Measurements from ENCODE around the gene MYO18B. TPM values are rescaled to one million over a fixed set of nuclear protein-coding genes. Genes with fewer than 3 reads are reported as not detected.

Gene MYO18B
- total RNA-seq, 1 donor from 2014 or later = 1.9 TPM

DNA sequence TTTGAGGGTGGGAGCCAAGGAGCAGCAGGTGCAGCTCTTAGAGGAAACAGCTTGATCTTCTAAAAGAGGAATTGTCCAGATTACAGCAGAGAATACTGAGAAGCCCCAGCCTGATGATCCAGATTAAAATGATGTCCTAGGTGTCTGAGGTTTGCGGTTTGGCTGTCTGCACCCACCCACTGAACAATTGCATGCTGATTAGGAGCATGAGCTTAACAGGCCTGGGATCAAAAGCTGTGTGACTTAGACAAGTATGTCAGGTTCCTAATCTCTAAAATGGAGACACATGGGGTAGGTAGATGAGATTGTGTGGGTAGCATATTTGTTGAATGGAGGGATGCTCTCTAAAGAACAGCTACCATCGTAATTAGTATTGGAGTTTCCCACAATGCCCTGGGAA lies 260.5 kb downstream of the MYO18B start:
- H3K9me3 Mint-ChIP-seq (ENCODE audit: low read depth) = no peaks in the 10 kb centered on the region
- no peak overlapping the region for H3K4me3 Mint-ChIP-seq (ENCODE audit: low read depth)
- TF ChIP-seq, protein P1, sequence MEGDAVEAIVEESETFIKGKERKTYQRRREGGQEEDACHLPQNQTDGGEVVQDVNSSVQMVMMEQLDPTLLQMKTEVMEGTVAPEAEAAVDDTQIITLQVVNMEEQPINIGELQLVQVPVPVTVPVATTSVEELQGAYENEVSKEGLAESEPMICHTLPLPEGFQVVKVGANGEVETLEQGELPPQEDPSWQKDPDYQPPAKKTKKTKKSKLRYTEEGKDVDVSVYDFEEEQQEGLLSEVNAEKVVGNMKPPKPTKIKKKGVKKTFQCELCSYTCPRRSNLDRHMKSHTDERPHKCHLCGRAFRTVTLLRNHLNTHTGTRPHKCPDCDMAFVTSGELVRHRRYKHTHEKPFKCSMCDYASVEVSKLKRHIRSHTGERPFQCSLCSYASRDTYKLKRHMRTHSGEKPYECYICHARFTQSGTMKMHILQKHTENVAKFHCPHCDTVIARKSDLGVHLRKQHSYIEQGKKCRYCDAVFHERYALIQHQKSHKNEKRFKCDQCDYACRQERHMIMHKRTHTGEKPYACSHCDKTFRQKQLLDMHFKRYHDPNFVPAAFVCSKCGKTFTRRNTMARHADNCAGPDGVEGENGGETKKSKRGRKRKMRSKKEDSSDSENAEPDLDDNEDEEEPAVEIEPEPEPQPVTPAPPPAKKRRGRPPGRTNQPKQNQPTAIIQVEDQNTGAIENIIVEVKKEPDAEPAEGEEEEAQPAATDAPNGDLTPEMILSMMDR (IDR thresholded peaks at IDR 0.05; ENCODE audit: unreplicated experiment) = no peak
- no peak overlapping the region for H3K27ac Mint-ChIP-seq
- no peaks in the 10 kb centered on the region for H3K36me3 Mint-ChIP-seq (ENCODE audit: insufficient read depth)
- no peak for DNase-seq (ENCODE audit: low spot score, unreplicated experiment)
- no peaks in the 10 kb centered on the region for H3K4me1 Mint-ChIP-seq (ENCODE audit: low read depth)
- H3K27me3 Mint-ChIP-seq = peaks cover 7% of the 10 kb centered on the region

DNA sequence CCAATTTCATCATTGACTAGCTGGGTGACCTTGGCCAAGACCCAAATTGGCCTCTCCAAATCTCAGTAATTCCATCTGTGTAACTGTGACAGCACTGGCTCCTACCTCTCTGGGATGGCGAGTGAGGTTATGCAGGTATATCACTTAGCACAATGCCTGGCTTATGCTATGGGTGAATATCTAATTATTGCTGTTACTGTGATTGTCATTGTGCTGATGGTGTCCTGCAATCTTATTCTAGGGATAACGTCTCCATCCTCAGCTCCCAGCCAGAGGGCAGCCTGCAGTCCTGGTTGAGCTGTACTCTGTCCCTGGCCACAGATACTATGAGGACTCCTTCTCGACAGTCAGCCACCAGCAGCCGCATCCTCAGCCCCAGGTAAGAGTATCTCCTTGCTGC lies 262.5 kb downstream of the MYO18B start:
- H3K4me3 Mint-ChIP-seq (ENCODE audit: low read depth) = no peak overlapping the region
- no peak overlapping the region for H3K27ac Mint-ChIP-seq
- no peaks in the 10 kb centered on the region for H3K4me1 Mint-ChIP-seq (ENCODE audit: low read depth)
- TF ChIP-seq, protein P1 (IDR thresholded peaks at IDR 0.05; ENCODE audit: unreplicated experiment) = no peak
- H3K36me3 Mint-ChIP-seq (ENCODE audit: insufficient read depth) = no peaks in the 10 kb centered on the region
- H3K9me3 Mint-ChIP-seq (ENCODE audit: low read depth) = no peaks in the 10 kb centered on the region
- DNase-seq (ENCODE audit: low spot score, unreplicated experiment) = no peak
- peaks cover 13% of the 10 kb centered on the region for H3K27me3 Mint-ChIP-seq

DNA sequence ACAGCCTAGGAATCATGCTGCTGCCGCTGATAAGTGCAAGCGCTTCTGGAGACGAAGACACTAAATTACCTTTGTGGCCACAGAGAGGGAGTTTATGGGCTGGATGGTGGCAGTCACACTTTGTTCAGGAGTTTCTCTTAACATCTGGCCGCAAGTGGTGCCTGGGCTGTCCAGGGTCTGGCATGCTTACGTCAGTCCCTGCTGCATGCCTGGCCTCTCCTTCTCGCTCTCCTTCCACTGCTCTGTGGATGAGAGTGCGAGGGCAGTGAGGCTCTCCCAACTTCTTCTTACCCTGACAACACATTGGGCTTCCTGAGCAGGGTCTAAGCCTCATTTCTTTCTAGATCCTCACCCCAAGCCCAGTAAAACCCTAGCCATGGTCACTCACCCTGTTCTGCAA lies 266.6 kb downstream of the MYO18B start:
- Mint-ChIP-seq H3K9me3 (ENCODE audit: low read depth) (no peaks in the 10 kb centered on the region), H3K4me1 (ENCODE audit: low read depth) (no peaks in the 10 kb centered on the region), H3K4me3 (ENCODE audit: low read depth) (no peak overlapping the region), H3K27me3 (peaks cover 5% of the 10 kb centered on the region), H3K36me3 (ENCODE audit: insufficient read depth) (no peaks in the 10 kb centered on the region), H3K27ac (no peak overlapping the region)
- DNase-seq (ENCODE audit: low spot score, unreplicated experiment) = no peak
- TF ChIP-seq, protein P1 (IDR thresholded peaks at IDR 0.05; ENCODE audit: unreplicated experiment) = no peak

DNA sequence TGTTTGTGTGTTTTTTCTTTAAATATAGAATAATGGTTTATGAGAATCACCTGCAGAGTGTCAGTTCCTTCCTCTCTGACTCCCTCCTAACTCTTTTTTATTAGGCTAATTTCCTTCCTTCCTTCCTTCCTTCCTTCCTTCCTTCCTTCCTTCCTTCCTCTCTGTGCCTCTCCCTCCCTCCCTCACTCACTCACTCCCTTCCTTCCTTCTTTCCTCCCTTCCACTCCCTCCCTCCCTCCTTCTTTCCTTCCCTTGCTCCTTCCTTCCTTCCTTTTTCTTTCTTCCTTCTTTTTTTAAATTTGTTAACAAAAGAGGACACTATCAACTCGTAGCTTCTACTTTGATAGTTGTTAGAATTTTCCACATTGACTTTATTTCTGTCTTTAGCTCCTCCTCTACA lies 274.9 kb downstream of the MYO18B start:
- Mint-ChIP-seq H3K27ac (no peak overlapping the region), H3K4me3 (ENCODE audit: low read depth) (no peak overlapping the region), H3K9me3 (ENCODE audit: low read depth) (peaks cover 5% of the 10 kb centered on the region), H3K27me3 (no peaks in the 10 kb centered on the region), H3K36me3 (ENCODE audit: insufficient read depth) (no peaks in the 10 kb centered on the region), H3K4me1 (ENCODE audit: low read depth) (peaks cover 3% of the 10 kb centered on the region)
- DNase-seq (ENCODE audit: low spot score, unreplicated experiment) = no peak
- TF ChIP-seq, protein P1 (IDR thresholded peaks at IDR 0.05; ENCODE audit: unreplicated experiment) = no peak

DNA sequence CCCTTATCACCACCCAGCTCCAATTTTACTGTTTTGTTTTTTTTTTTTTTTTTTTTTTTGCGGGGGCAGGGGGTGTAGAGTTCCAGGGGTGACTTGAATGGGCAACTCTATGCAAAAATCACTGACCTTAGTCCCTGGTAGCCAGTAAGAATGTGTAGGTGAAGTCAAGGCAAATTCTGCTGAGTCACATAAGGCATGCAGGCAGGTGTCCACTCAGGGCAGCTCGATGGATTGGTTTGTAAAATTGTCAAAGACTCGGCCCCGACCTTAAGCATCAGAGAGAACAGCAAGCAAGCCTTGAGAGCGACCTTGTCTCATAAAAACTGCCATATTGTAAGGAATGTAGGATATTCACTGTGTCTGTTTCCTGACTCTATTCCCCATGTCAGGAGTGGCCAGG lies 275.9 kb downstream of the MYO18B start:
- Mint-ChIP-seq H3K36me3 (ENCODE audit: insufficient read depth) (no peaks in the 10 kb centered on the region), H3K27me3 (peaks cover under 1% of the 10 kb centered on the region), H3K4me1 (ENCODE audit: low read depth) (peaks cover 3% of the 10 kb centered on the region), H3K9me3 (ENCODE audit: low read depth) (peaks cover 5% of the 10 kb centered on the region), H3K4me3 (ENCODE audit: low read depth) (no peak overlapping the region), H3K27ac (no peak overlapping the region)
- DNase-seq (ENCODE audit: low spot score, unreplicated experiment) = no peak
- TF ChIP-seq, protein P1 (IDR thresholded peaks at IDR 0.05; ENCODE audit: unreplicated experiment) = no peak

Data from progenitor cell of endocrine pancreas (in vitro differentiated cells).